Pancreas (tissue), 10 donors: Measurements from ENCODE around the gene HYAL2. TPM values are rescaled to one million over a fixed set of nuclear protein-coding genes. Genes with fewer than 3 reads are reported as not detected.

Experiments
- ATAC-seq, 4 donors: fragments of 200-7000 bp; cut with Tn5 transposase; one replicate each; pipeline versions ENCODE4 v1.8.0 to v1.9.1; 2020; ENCODE audit warnings: mild to moderate bottlenecking in 4 of 4, moderate library complexity in 4 of 4
- DNase-seq, 6 donors: peaks; one replicate each; pipeline ENCODE4 v3.0.0-alpha.2; 2020
- FAIRE-seq: peaks from 2 replicates; lab custom pipeline; 2012; peaks lifted over from hg19 to GRCh38; lab: Jason Lieb, UNC
- H3K27ac ChIP-seq, 4 donors: fragments of 200-600 bp; sonication (generic); 1 replicate in 3 of 4; 2 replicates in 1 of 4; pipeline versions ENCODE4 v1.5.0 to v1.8.0; 2020
- H3K27me3 ChIP-seq, 4 donors: fragments of 200-600 bp; one replicate each; pipeline ENCODE4 v1.8.0; 2021
- H3K36me3 ChIP-seq, 3 donors: fragments of 200-600 bp; sonication (generic) in 1 of 3; one replicate each; pipeline versions ENCODE4 v1.5.0 to v1.8.0; 2020 to 2021
- H3K4me1 ChIP-seq, 3 donors: fragments of 200-600 bp; one replicate each; pipeline ENCODE4 v1.8.0; 2021
- H3K4me3 ChIP-seq, 4 donors: fragments of 200-600 bp; sonication (generic) in 2 of 4; one replicate each; pipeline versions ENCODE4 v1.5.0 to v1.8.0; 2020 to 2021
- H3K9me3 ChIP-seq, 4 donors: fragments of 200-600 bp; one replicate each; pipeline ENCODE4 v1.8.0; 2021
- CTCF ChIP-seq, 4 donors: fragments of 200-600 bp; sonication (generic) in 3 of 4; IDR thresholded peaks; one replicate each; pipeline versions ENCODE4 v1.5.0 to v1.8.0; 2021; ENCODE audit warnings: antibody characterized with exemption in 4 of 4
- WGBS, 2 donors: extraction: QIAGEN DNeasy Blood & Tissue Kit; methylation state at CpG; one replicate each; pipeline ENCODE4 v1.1.7; 2013; 5-methylcytosine and 5-hydroxymethylcytosine counted together
- intact Hi-C, 3 donors: fragments of 100-400 bp; cut with DNase I; formaldehyde crosslinking; loops; one replicate each; pipeline versions ENCODE4 v1.11.1 to v1.14.2; 2022
- polyA plus RNA-seq, 2 donors: library from polyadenylated mRNA; stranded (reverse); fragments of 200-250 nt; gene quantifications; one replicate each; pipeline ENCODE4 v1.2.3, GENCODE V29; 2013
- total RNA-seq, 6 donors: library from RNA; stranded (reverse); fragmentation: NEBNext Ultra II Directional in 4 of 6; extraction: Animal tissue kit (Norgen Biotek cat#: 25700) in 4 of 6; gene quantifications; one replicate each; pipeline versions ENCODE4 v1.2.1 to v1.2.4, GENCODE V29; 2021 to 2023
- donor health status: healthy with polysubstance abuse.
- donor health status: DM: no; HTN: no; CAD: no; lungs with moderate emphysema.
- donor health status: DM: no; HTN: no; CAD: no.
- donor health status: control.
- donor health status: control.
- donor health status: Bipolar disorder and iron deficiency.
- donor health status: DM: yes; HTN: yes; CAD: no.
- donor health status: DM: no; HTN: no; CAD: no.
- donor health status: DM: no; HTN: no; CAD: no.
- donor health status: DM: yes; HTN: yes; CAD: no.

Gene HYAL2
- total and polyA plus RNA-seq, 8 donors, result 6.3 to 39.5 (median 14.3) TPM

- H3K36me3 ChIP-seq, result no peaks in the 10 kb centered on the region
- ATAC-seq (no peak), FAIRE-seq (no peak), DNase-seq (peak in 1 of 6 donors; percentile 49)
- TF ChIP-seq CTCF (IDR thresholded peaks at IDR 0.05), result no peak
- intact Hi-C loops, result loop anchor here in 1 of 3 donors (10.0 kb wide), 1 partner anchor 215 kb away; no protein-coding TSS in a partner anchor
- peaks cover 4 to 26% (median 17%) of the 10 kb centered on the region in 3 donors for H3K4me1 ChIP-seq
- no peaks in the 10 kb centered on the region for H3K27me3 ChIP-seq
- peak overlapping the region in 3 of 4 donors; percentile 90 to 97 (median 95) for H3K27ac ChIP-seq
- 87 to 92% methylated on average over 13 to 14 of the region's 14 CpGs for WGBS, 2 donors
- H3K9me3 ChIP-seq, result no peaks in the 10 kb centered on the region
- H3K4me3 ChIP-seq, result peak overlapping the region in 1 of 4 donors; percentile 72
Measured at GRCh38 chr3:50339485-50340146, 17.1 kb upstream of the HYAL2 start.

GRCh38 chr3:50338965-50339364 is 16.4 kb upstream of the HYAL2 start:
- Histone ChIP-seq H3K9me3 (no peaks in the 10 kb centered on the region), H3K27me3 (no peaks in the 10 kb centered on the region), H3K4me3 (peak overlapping the region in 1 of 4 donors; percentile 72), H3K36me3 (no peaks in the 10 kb centered on the region), H3K4me1 (peaks cover 10 to 32% (median 24%) of the 10 kb centered on the region in 3 donors), H3K27ac (peak overlapping the region in 3 of 4 donors; percentile 90 to 97 (median 95))
- 78 to 83% methylated on average over 5 of the region's 5 CpGs for WGBS, 2 donors
- TF ChIP-seq CTCF (IDR thresholded peaks at IDR 0.05), result no peak
- intact Hi-C loops, result no loop called here
- DNase-seq, result no peak
- no peak for ATAC-seq
- FAIRE-seq, result no peak

- peak; percentile 87 to 92 (median 89) for ATAC-seq
- Histone ChIP-seq H3K27me3 (no peaks in the 10 kb centered on the region), H3K27ac (peak overlapping the region; percentile 90 to 97 (median 96)), H3K9me3 (no peaks in the 10 kb centered on the region), H3K4me3 (peak overlapping the region; percentile 39 to 98 (median 84)), H3K36me3 (peaks cover 0 to 2% (median 0%) of the 10 kb centered on the region in 3 donors), H3K4me1 (peaks cover 10 to 42% (median 28%) of the 10 kb centered on the region in 3 donors)
- peak; percentile 39 for FAIRE-seq
- intact Hi-C loops, result no loop called here
- TF ChIP-seq CTCF (IDR thresholded peaks at IDR 0.05), result no peak
- 1% methylated on average over 71 to 79 of the region's 79 CpGs for WGBS, 2 donors
- DNase-seq, result peak; percentile 97 to 100 (median 100)
Measured at GRCh38 chr3:50337175-50337861, 14.8 kb upstream of the HYAL2 start.

- 1% methylated on average over 31 of the region's 31 CpGs for WGBS, 2 donors
- FAIRE-seq (no peak), DNase-seq (peak in 1 of 6 donors; percentile 85), ATAC-seq (peak; percentile 2 to 43 (median 6))
- Histone ChIP-seq H3K27me3 (no peaks in the 10 kb centered on the region), H3K4me3 (peak overlapping the region; percentile 39 to 98 (median 84)), H3K9me3 (no peaks in the 10 kb centered on the region), H3K36me3 (peaks cover 0 to 9% (median 1%) of the 10 kb centered on the region in 3 donors), H3K27ac (peak overlapping the region; percentile 90 to 97 (median 96)), H3K4me1 (peaks cover 10 to 42% (median 28%) of the 10 kb centered on the region in 3 donors)
- TF ChIP-seq CTCF (IDR thresholded peaks at IDR 0.05), result no peak
- intact Hi-C loops, result no loop called here
Measured at GRCh38 chr3:50336452-50337174, 14.1 kb upstream of the HYAL2 start.
